HL-60 (cell line): Measurements from ENCODE around the gene JAKMIP1.

Experiments used
- GABPA ChIP-seq: IDR thresholded peaks from 2 replicates; pipeline ENCODE4 v1.6.1; 2012; ENCODE audit warnings: low read depth
- POLR2AphosphoS5 ChIP-seq: IDR thresholded peaks from 2 replicates; pipeline ENCODE4 v1.6.1; 2012; ENCODE audit warnings: low read depth
- REST ChIP-seq: IDR thresholded peaks from 2 replicates; pipeline ENCODE4 v1.6.1; 2012; ENCODE audit warnings: low read depth; ENCODE audit not compliant: insufficient replicate concordance
- TF ChIP-seq, protein P1 (sequence below): IDR thresholded peaks from one replicate; pipeline ENCODE4 v1.5.1; 2011; ENCODE audit warnings: low read length, control low read depth, inconsistent platforms; ENCODE audit not compliant: insufficient read depth

DNA sequence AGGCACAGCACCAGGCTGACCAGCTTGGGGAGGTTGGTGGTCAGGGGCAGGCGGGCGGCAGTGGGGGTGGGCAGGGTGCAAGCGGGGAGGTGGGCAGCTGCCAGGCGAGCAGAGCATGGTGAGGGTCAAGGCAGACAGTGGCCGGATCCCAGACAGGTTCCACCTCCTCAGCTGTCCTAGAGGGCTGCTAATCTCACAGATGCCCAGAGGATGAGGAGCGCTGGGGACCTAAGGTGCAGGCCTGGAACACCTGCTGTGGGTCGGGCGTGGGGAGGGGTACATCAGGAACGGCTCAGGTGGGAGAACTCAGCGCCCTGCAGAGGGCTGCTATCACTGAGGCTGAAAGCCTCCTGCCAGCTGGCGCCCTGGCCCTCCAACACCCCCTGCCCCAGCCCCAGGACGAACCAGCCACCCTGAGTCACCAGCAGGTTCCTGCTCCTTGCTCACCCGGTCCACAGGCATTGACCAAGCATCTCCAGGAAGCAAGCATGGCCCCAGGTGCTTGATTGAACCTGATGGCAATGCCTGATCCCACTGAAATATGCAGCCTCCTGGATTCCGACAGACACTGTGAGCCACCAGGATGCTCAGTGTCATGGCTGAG, 153.7 kb downstream of the JAKMIP1 start:
- TF ChIP-seq, protein P1, sequence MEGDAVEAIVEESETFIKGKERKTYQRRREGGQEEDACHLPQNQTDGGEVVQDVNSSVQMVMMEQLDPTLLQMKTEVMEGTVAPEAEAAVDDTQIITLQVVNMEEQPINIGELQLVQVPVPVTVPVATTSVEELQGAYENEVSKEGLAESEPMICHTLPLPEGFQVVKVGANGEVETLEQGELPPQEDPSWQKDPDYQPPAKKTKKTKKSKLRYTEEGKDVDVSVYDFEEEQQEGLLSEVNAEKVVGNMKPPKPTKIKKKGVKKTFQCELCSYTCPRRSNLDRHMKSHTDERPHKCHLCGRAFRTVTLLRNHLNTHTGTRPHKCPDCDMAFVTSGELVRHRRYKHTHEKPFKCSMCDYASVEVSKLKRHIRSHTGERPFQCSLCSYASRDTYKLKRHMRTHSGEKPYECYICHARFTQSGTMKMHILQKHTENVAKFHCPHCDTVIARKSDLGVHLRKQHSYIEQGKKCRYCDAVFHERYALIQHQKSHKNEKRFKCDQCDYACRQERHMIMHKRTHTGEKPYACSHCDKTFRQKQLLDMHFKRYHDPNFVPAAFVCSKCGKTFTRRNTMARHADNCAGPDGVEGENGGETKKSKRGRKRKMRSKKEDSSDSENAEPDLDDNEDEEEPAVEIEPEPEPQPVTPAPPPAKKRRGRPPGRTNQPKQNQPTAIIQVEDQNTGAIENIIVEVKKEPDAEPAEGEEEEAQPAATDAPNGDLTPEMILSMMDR, result no peak
- TF ChIP-seq GABPA (no peak), REST (no peak), POLR2AphosphoS5 (no peak)
